GM18511 (cell line): ENCODE measurements around the gene OR4E2.
"Not testable (repeated sequence)": the region's sequence is repeated elsewhere in the genome, so short reads cannot be mapped to it uniquely, and the experiment has no call there.

Experiments
- ATAC-seq: cut with Tn5 transposase; IDR thresholded peaks from one replicate; pipeline ENCODE4 v1.9.1; 2021; ENCODE audit warnings: mild to moderate bottlenecking, moderate library complexity; ENCODE audit not compliant: unreplicated experiment

The OR4E2 gene, protein sequence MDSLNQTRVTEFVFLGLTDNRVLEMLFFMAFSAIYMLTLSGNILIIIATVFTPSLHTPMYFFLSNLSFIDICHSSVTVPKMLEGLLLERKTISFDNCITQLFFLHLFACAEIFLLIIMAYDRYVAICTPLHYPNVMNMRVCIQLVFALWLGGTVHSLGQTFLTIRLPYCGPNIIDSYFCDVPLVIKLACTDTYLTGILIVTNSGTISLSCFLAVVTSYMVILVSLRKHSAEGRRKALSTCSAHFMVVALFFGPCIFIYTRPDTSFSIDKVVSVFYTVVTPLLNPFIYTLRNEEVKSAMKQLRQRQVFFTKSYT

DNA sequence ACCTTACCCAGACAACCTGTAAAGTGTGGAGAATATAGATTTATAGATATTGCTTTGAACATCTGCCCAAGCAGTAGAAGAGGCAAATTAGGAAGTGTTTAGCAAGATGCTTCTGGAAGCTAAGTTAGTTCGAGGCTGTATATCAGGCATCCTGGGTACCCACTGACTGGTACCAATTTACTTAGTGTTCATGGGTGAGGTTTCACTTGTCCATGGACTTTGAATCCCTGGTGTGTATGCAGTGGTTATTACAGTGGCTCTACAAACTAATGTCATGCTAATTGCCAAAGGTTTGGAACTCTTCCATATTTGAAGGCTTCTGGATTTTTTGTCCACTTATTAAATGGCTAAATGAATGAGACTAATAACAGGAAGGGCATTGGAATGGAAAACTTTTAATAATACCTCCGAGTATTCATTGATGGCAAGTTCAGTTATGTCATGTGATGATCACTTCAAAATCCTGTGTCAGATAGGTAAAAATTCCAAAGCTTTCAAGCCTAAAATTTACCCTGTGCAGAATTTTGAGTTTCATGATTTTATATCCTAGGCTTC, at the start of gene OR4E2:
TSS of gene OR4E2 (plus strand) at position 505 of the 555 bp plus-strand sequence. CDS start 11,248 bp downstream, outside the sequence.
- ATAC-seq, result no peak

DNA sequence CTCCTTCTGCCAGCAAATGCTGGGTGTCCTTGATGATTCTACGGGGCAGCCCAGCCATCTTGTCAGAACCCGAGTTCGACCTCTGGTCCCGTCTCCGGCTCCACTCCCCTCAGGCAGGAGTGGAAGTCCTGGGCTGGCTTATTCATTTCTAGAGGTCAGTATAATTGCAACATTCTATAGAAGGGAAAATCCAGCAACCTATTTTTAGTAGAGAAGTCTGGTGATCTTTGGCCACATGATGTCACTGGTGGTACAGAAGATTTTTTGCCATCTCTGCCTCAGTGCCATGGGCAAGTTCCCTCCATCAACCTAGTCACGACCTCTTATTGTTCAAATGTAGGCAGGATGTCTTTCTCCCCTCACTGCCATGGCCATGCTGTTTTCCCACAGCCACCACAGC, 41.3 kb upstream of the OR4E2 start:
- ATAC-seq, result no peak

DNA sequence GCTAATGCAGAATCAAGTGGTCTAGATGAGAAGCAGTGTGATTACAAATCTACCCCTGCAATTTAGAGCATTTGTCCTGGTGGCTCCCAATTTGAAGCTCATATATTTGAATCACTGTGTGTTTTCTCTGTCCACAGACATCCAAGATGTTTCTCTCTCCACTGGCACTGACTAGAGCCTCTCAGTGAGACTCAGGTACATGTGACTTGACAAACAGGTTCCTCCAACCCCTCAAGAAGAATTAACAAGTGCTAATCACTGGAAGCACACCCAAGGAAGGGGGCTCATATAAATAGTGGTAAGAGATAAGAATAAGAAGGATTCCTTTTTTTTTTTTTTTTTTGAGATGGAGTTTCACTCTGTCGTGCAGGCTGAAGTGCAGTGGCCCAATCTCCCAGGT, 39.4 kb upstream of the OR4E2 start:
- ATAC-seq, result no peak

DNA sequence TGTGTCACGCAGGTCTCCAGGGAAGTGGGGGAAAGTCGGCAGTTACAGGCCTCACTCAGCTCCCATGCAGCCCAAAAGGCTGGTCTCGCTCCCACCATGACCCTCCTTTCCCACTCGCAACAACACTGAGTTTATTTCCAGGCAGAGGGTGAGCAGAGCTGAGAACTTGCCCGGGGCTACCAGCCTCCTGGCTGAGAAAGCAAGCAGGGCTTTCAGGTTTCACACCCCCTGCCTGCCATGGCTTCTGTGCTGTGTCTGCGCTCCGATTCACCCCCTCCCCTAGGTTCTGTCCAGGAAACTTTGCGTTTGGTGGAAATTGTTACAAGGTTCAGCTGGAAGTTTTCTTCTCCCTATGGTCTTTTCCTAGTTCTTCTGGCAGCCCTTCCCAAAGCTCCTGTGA, 36.0 kb upstream of the OR4E2 start:
- no peak for ATAC-seq

DNA sequence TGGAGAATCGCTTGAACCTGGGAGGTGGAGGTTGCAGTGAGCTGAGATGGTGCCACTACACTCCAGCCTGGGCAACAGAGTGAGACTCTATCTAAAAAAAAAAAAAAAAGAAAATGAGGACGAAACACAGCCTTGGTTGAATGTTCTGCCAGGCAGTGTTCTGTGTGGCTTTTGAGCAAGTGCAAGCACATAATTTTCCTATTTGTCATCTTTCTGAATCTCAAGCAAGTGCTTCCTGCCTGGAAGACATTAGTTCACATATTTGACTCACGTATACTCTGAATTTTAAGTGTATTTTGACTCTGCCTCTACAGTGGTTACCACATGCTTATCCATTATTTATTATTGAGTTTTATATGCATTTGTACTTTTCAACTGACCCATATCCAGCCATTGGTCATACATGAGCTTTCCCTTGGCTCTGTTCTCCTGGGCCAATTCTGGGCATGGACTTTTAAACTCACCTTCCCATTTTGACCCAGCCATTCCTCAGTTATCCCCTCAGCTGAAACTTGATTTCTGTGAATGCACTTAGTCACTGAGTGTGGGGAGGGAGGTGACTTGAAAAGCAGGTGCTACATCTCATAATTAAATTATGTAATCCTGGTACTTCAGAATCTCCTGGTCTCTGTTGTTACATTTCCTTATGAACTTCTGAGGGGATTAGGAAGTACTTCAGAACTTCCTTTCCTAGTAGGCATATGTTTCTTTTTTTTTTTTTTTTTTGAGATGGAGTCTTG, 27.0 kb upstream of the OR4E2 start:
- no peak for ATAC-seq

DNA sequence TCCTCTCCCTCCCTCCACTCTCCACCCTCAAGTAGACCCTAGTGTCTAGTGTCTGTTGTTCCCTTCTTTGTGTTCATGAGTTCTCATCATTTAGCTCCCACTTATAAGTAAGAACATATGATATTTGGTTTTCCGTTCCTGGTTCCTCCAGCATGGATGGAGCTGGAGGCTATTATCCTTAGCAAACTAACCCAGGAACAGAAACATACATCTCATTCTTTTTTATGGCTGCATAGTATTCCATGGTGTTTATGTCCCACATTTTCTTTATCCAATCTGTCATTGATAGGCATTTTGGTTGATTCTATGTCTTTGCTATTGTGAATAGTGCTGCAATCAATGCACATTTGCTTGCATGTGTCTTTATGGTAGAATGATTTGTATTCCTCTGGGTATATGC, 23.1 kb upstream of the OR4E2 start:
- ATAC-seq, result not testable (repeated sequence)

DNA sequence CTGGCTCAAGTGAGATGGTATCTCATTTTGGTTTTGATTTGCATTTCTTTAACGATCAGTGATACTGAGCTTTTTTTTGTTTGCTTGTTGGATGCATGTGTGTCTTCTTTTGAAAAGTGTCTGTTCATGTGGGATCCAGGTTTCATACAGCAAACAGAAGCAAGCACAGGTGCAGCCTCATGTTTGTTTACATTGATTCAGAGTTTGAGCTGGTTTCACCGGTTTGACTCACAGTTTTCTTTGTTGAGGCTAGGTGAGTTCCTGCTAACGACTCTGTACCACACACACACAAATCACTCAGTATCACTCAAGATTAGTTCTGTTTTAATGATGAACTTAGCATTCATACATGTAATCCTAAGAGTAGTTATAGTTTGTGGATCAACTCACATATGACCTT, 22.6 kb upstream of the OR4E2 start:
- no peak for ATAC-seq

DNA sequence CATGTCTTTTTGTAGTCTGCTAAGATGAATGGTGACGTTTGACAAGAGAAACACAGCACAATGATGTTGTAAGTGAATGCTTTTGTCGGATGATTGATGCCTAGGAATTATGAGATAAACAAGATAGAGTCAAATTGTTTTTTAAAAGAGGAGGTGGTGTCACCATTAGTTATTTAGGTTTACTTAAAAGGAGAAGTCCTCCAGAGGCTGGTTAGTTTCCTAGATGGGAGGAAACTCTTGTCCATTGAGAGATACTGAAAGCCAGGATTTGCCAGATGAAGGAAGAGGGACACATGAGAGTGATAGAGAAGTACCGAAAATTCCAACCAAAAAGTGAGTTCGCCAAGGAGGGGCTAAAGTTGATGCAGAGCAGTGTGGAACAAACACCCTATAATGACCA, 18.8 kb upstream of the OR4E2 start, which contains the start of gene OR10G2:
TSS of gene OR10G2 (minus strand) at position 101 of the 400 bp plus-strand sequence. CDS start at position 3, 98 bp downstream.
- no peak for ATAC-seq

DNA sequence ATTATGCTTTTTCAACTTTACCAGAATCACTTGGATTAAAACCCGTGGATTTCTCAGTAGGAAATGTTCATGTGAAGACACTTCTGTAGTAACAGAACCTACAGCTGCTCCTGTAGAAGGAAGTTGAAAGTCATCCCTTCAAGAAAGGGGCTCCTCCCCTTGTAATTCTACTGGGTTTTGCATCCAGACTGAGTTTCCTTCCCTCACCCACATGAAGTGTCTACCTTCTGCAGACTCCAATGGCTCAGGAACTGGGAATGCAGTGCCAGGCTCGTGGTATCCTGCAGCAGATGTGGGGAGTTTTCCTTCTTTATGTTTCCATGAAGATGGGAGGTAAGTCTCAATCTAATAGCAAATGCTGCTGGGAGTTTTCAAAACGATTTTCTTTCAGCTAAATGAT, 11.0 kb upstream of the OR4E2 start:
- no peak for ATAC-seq

DNA sequence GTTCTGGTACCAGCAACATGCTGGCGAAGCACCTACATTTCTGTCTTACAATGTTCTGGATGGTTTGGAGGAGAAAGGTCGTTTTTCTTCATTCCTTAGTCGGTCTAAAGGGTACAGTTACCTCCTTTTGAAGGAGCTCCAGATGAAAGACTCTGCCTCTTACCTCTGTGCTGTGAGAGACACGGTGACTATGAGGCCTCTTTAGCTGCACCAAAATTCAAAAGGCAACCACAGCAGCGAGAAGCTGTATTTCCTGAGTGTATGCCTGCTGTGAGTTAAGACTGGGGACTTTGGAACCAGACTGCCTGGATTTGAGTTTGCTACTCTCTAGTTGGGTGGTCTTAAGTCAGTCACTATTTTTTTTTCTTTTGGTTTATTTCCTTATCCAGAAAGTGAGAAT, 10.2 kb upstream of the OR4E2 start:
- no peak for ATAC-seq

DNA sequence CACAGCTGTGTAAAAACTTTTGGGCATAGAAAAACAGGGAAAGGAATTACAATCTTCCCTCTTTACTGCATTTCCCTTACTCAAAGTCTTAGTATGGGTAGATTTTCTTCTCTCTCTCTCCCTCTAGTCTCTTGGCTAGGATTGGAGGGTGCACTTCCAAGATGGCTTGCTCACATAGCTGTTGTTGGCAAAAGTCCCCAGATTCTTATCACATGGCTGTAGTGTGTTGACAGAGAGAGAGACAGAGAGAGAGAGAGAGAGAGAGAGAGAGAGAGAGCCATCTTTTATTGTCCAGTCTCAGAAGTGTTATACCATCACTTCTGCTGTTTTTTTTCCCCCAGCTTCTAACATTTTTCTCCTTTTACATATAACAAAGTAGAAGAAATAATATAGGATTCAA, 6.3 kb upstream of the OR4E2 start:
- ATAC-seq, result no peak

DNA sequence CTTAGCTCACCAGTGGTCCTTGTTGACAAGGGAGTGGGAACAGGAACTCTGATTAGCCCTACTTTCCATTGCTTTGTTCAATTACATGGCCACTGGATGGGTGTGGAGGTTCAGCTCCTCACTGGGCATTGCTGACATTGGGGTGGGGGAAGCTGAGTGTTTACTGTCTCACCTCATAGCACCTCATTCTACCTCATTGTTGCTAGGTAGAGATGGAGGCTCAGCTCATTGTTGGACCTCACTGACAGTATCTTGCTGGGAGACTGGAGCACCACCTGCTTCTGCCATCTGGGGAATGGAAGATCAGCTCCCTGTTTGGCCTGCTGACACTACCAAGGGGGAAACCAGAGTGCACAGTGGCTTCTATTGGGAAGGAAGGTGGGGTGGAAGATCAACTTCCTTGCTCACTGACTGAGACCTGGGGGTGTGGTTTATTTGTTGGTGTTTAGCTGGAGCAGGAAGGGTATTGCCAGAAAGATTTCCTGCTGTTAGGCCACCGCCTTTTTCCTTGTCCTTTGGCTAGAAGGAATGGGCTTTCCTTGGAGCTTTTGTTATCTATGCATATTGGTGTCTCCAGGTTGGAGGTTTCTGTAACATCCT, 1.3 kb upstream of the OR4E2 start:
- ATAC-seq, result no peak

DNA sequence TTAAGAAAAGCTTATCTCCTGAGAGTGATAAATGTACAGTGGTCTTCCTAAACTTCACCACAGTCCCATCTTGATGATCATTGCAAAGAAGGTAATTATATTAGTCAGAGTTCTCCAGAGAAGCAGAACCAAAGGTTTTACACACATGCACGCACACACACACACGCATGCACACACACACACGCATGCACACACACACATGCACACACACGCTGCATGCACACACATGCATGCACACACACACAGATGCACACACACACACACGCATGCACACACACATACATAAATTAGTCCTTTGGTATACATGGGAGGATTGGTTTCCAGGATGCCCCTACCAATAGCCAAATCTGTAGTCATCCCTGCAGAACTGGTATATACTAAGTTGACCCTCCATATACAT, 580 bp downstream of the OR4E2 start:
- ATAC-seq, result no peak

DNA sequence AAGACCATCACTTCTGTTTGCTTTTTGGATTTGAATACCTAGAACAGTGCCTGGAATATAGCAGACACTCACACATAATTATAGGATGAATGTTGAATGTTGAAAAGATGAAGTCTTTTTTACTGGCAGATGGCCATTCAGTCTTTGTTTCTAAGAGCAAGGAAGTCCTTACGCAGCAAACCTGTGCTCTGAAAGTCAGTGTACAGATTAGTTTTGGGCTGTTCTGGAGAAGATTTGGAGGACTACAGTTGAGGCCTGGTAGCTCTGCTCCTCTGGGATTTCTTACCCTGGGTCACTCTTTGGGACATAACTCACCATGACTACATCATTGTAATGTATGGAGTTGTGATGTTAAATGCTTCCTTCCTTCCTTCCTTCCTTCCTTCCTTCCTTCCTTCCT, 3.3 kb downstream of the OR4E2 start:
- no peak for ATAC-seq

DNA sequence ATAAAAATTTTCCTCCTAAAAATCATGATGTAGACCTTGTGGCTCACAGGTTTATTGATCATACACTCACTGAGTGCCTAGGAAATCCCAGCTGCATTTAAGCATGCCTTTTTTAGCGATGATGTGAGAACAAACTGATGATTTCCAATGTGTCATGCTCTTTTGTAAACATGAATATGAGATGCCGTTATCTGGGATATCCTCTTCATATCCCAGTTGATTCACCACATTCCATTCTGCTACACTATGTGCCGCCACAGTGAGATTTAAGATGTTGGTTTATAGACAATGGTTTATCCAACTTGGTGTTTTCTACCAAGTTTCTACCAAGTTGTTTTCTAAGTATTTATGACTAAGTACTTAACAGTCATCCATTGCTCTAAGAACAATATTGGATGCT, 14.7 kb downstream of the OR4E2 start:
- no peak for ATAC-seq

DNA sequence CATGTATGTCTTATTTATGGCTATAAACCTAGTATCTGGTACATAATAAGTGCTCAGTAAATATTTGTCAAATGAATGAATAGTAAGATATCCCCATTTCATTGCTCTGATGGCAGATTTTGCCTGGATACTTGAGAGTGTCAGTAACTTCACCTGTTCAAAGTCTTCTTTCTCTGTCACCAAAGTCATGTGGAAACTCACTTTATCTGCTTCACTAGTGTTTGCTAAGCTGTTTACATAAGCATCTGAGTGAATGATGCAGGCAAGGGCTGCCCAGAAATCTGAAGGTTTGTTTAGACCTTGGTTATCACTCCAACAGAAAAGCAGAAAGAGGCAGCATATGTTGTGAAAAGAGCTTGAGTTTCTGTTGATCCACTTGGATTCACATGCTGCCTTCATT, 15.6 kb downstream of the OR4E2 start:
- ATAC-seq, result no peak

DNA sequence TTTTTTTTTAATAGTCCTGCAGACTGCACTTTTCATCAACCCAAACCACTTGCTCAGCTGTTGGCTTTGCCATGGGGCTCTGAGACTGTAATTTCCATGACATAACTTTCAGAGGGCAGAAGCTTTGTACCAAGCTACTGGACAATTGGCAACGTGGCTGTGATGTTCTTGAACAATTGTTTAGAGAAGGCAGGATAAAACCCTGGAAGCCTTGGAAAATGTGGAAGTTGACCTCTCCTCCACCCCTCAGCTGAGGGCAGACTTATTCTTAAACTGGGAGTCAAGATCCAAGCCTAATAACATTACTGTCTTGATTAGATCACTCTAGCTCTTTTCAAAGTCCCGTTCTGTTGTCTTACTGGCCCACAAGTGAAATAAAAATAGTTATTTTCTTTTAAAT, 17.7 kb downstream of the OR4E2 start:
- no peak for ATAC-seq

DNA sequence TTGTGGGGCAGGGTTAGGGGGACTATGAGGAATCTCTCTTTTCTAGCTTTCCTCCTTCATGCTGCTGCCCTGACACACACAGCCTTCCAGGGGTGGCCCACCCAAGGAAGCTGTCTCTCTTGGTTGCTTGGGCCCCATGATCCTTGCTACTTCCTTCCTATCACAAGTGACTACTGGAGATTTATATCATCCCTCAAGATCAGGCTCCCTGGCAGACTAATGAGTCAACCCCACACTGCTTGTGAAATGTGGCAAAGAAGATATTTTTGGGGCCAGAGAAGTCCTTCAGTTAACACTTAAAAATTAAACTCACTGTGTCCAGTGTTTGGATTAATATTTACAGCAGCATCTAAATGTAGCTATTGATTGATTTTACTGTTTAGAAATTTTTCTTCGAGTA, 18.5 kb downstream of the OR4E2 start:
- ATAC-seq, result no peak

DNA sequence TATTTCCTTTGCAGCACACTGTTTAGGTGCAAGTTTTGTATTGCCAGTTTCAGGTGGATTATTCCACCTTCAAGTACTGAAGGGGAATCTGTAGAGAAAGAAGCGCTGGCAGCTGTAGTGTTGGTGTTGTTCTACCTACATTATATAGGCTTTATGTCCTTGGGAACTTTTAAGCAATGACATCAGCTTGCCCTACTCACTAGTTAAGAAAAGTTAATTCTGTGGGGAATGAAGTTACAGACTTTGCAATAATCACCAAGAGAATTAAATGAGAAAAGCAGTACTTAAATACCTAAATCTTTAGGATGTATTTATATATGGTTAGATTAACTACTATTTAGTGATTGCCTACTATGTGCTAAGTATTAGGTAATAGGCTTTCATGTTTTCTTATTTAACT, 20.1 kb downstream of the OR4E2 start, which contains the start of gene OR4E1:
TSS of gene OR4E1 (minus strand) at position 101 of the 400 bp plus-strand sequence. CDS start 2,883 bp downstream, outside the sequence.
- ATAC-seq, result no peak

DNA sequence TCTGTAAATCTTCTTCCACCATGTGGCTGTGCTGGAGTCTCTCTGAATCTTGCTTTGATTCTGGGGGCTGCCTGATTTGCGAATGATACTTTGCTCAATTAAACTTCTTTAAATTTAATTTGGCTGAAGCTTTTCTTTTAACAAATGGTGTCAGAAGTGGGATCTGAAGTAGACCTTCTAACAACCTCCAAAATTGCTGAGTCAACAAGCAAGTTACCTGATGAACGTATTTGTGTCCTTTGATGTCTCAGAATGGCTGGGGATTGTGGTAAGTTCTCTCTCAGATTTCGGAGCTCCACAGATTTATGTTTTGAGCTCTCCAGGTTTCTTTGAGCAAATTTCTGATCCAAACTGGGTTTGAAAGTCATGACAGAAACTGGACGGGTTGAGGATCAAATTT, 21.9 kb downstream of the OR4E2 start:
- ATAC-seq, result no peak

DNA sequence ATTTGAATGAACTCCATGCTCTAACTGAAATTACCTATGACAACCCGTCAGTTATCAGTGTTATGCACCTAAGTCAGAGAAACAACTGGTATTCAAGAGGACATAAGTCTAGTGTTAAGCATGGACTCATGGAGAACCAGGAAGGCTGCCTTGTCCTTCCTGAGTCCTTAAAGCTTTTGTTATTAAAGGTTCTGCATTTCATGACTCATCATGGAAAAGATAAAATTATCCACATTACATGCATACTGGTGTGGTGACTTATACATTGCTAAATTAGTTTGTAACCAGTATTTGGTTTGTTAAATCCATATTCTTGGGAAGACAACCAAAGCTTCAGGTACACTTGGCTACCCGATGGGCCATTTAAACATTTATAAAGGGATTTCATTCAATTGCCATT, 26.4 kb downstream of the OR4E2 start:
- no peak for ATAC-seq

DNA sequence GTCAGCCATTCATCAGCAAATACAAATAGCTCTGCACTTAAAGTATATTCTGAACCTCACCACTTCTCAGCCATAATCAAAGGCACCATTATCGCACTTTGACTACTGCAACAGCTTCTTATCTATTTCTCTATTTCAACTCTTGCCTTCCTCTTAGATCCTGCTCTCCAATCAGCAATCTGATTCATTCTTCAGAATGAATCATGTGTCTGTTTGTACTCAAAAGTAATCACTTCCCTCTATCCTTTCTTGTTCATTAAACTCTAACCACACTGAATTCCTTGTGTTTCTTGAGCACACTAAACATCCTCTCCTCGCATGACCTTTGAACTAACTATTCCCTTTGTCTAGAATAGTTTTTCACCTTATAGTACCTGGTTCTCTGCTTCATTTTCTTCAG, 32.8 kb downstream of the OR4E2 start:
- no peak for ATAC-seq
